WTC11 (cell line): ENCODE data around the gene DUSP2.

ENCODE experiments used
- CTCF ChIP-seq: fragments of 200-600 bp; IDR thresholded peaks from 2 replicates; pipeline ENCODE4 v1.8.0; 2022; ENCODE audit warnings: antibody characterized with exemption
- MAX ChIP-seq: sonication (generic); formaldehyde crosslinking; IDR thresholded peaks from 2 replicates; pipeline ENCODE4 v1.8.0; 2022; ENCODE audit warnings: mild to moderate bottlenecking, missing genetic modification reagents
- NFE2L1 ChIP-seq: sonication (generic); formaldehyde crosslinking; IDR thresholded peaks from 2 replicates; pipeline ENCODE4 v1.8.1; 2023; ENCODE audit warnings: missing genetic modification reagents
- TEAD4 ChIP-seq: sonication (generic); formaldehyde crosslinking; IDR thresholded peaks from 2 replicates; pipeline ENCODE4 v1.8.0; 2022; ENCODE audit warnings: mild to moderate bottlenecking, missing genetic modification reagents

GRCh38 chr2:96150007-96150640 lies 4.9 kb upstream of the DUSP2 start:
- TF ChIP-seq CTCF = no peak
- TF ChIP-seq TEAD4 (CRISPR knock-in tag) = no peak
- no peak for TF ChIP-seq MAX (CRISPR knock-in tag)
- TF ChIP-seq NFE2L1 (CRISPR knock-in tag) = no peak
